ENCODE results near the gene PRKCQ.

PRKCQ gene

DNA sequence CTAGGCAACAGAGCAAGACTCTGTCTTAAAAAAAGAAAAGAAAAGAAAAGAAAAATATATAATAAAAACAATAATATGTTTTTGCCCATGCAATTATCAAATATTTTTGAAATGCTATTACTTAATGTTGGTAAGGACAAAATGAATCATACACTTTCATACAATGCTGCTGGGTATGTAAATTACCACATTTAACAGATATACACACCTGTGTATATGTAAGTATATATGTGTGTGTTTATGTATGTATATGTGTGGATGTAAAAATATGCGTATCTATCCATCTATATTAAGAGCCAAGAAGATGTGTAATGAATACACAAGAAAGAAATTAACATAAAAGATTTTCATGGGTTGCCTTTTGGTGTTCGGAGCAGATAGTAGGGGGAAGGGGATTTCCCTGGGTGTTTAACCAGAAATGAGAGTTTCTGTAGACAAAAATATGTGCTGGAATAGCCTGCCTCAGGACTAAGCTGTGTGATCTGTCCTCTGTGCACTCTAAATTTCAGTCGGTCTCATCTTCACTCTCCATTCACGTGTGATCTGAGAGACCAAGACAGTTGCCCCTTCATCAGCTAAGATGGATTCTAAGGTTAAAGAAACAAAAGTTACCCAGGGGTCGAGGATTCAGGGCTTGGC is 61.2 kb downstream of the PRKCQ start:
- no peak for DNase-seq

DNA sequence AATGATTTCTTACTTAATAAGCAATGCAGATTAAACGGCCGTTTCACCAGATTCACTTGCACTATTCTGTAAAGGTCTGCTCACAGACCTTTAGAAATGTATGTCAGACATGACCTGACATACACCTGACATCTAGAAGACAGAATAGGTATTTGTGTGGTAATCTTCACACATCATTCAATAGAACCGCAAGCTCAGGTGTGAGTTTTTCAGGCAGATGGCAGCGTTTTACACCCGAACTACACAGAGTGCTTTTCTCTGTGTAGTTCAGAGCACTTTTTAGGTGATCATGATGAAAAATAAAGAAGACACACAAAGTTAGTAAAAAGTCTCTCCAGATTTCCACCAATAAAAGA is 63.2 kb downstream of the PRKCQ start:
- no peak for DNase-seq

DNA sequence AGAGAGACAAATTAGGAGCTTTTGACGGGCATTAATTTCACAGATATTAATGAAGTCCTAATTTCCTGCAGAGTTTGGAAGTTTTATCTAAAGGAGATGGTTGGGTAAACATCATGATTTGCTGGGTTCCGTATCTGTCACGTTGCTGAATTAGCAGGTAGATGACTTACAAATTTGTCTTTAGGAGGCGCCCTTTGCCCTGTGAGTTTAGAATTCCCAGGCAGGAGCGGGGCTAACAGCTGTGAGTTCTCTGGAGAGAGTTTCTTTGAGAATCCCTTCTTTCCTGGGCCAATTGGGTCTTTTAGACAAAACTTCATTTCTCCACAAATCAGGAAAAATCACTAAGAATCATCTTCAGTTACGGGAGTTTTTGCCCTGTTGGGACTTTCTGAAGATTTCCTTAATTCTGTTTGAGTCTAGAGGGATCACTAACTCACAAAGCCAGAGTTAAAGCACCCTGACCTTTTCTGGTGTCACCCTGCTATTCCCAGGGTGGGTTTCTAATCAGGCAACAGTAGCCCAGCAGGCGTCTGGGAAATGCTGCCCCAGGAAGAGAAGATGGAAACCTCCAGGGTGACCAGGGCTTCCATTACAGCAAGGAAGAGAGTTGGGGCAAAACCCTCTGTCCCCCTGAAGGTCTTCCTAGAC is 63.7 kb downstream of the PRKCQ start:
- no peak for DNase-seq

DNA sequence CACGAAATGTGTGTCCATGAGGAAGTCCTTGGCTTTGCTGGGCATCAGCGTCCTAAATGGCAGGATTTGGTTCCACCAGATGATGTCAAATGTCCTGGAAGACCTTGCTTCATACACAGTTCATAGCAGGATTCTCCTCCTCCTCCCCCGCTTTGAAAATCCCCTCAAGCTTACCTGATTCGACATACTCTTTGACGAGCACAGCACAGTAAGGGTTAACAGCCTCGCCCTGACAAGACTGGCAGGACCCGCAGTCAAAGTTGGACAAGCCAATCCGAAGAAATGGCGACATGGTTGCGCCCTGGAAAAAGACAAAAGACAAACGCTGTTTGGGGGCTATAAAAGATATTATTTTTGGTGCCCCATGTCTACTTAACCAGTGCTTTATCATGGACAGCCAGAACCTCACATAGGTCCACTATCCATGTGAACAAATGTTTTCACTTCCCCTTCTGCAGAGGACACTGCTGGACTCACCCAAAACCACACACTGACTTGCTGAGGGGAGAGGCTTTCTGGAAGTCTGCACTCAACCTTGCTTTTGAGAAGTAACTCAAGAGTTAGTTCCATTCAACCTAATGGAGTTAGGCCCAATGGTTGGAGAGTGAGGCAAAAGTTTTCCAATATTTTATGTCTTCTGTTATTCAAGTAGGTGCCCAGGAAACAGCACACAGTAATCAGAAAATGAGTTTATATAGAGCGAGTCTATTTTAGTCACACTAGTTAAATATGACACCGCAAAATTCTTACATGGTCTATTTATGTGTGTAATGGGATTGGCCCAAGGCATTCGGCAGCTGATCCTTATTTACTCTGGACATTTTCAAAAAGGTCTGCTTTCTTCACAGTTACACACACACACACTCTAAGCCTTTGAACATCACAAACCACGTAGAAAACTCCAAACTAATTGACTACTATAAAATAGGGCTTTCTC is 65.0 kb downstream of the PRKCQ start:
- no peak for DNase-seq

DNA sequence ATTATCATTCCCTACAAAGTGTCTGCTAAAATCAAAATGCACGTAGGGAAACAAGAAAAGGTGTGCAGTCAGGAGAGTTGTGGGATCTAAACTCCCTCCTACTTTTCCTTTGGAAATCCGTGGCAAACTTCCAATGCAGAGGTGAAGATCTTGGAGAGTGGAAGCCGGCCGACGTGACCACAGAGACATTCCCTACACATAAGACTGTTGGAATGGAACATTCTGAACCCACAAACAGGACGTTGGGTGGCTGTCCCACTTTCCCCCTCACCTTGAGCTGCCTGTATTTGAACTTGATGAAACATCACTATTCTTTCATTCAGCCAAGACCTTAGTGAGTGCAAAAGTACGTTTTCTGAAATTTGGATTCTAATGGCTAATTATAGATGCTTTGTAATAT is 65.9 kb downstream of the PRKCQ start:
- DNase-seq = no peak

DNA sequence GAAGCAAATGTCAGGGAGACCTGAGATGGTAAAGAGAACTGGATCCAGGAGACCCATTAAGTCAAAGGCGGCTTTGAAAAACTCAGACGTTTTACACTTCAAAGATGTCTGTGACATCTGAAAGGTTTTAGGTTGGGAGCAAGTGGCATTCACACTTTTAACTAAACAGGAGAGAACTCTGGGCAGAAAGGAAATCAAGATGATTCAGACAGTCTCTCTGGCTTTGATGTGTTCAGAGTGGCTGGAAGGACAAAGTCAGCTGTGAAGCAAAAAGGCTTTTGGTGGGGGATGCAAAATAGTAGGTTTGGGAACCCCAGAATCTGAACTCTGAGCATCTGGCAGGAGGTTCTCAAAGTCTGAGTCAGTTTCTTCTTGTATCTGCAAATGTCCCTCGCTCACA is 66.6 kb downstream of the PRKCQ start:
- DNase-seq = no peak

DNA sequence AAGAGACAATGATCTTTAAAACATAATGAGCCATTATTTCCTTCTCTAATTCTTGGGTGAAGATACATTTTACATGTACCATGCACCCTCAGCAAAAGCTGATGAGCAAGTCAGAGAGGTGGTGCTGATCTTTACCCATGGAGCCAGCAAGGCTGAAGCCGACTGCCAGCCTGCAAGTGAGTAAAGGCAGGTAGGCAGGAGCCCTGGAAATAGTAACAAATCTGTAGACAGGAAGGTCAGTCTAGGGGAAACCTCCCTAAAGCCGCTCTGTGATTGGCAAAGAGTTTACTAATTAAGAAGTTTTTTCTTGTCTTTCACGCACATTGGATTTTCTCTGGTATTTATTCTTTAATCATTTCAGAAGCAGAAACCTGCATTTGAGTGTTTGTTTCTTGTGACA is 67.9 kb downstream of the PRKCQ start:
- no peak for DNase-seq

DNA sequence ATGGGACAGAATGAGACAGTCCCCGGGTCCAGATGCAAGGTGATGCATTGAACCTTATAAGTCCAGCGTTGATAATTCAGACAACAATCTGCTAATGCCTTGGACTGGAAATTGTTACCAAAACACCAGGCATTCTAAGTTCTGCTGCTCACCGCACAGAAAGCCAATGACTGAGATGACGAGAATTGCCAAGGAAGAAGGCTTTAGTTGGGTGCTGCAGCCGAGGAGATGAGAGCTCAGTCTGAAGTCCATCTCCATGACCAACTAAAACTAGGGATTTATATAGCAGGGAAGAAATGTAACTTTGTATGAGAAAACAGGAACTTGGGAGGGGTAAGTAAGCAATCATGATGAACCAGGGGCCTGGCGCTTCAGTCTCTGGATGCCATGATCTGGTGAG is 68.7 kb downstream of the PRKCQ start:
- DNase-seq = no peak

DNA sequence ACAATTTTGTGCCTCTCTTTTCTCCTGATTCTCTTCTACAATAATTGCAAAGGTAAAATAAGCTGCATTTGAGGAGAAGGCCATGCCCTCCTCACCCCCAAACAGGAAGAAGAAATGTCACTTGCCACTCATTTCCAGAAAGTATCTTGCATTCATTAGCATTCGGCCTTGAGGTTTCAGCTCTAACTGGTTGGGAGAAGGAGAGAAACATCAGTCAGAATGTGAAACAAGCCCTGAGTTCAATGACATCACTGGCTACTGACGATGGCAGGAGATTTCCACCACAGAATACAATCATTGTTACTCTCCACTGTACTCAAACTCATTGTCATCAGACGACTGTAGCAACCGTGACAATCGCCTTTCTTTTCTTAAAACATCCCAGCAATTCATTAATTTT is 72.8 kb downstream of the PRKCQ start:
- no peak for DNase-seq

DNA sequence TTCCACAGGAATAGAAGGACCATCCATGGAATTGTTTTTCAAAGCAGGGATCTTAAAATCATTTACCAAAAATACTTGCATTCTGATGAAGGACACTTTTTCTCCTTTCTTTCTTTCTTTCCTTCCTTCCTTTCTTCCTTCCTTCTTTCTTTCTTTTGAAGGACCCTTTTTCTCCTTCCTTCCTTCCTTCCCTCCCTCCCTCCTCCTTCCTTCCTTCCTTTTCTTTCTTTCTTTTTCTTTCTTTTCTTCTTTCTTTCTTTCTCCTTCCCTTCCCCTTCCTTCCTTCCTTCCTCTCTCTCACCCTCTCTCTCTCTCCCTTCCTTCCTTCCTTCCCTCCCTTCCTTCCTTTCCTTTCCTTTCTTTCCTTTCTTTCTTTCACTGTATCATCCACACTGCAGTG is 74.8 kb downstream of the PRKCQ start:
- no peak for DNase-seq

DNA sequence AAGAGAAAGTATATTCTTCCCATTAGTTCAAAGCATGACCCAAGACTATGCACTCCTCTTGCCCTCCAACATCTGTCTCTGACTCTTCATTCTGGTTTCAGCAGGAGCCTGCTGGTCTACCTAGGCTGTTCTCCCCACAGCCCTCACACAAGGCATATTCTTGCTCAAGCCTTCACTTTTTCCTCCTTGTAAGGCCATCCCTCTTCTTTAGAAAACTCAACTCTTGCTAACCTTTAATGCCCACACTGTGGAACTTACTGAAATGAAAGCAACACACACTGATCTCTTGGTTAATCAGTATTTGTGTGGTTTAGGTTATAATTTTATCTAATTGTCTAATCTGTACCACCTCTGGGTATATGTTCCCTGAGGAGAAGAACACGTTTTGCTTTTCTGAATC is 75.8 kb downstream of the PRKCQ start:
- no peak for DNase-seq

DNA sequence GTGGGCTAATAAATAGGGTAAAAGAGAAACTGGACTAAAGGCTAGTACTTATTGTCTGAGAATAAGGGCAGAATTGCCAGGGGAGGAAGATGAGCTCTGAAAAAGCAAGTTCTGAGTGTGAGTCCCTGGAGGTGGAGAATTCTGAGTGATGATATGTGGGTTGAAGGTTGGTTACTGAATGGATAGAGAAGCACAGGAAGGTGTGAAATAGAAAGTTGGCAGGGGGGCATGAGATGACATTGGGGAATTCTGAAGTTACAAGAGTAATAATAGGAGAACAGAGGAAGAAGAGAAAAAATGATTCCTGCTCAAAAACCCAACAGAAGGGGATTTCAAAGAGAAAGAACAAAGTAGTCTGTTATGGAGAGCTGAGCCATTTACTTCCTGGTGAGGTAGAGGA is 76.9 kb downstream of the PRKCQ start:
- no peak for DNase-seq

DNA sequence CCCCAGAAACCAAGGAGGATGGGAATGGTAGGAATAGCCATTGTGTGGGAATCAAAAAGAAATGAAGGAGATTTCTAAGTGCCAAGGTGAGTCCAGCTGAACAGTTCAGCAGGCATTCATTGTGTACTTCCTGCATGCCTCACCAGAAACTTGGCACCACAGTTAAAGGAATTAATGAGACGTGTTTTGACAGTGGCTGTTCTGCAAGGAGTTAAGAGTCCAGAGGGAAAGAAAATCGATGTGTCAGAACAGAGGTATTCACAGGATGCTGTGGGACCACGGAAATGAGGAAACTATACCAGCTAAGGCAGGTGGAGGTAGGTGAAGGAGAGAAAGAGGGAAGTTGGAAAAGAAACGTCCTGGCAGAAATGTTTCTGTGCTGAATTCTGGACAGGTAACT is 78.1 kb downstream of the PRKCQ start:
- DNase-seq = no peak

DNA sequence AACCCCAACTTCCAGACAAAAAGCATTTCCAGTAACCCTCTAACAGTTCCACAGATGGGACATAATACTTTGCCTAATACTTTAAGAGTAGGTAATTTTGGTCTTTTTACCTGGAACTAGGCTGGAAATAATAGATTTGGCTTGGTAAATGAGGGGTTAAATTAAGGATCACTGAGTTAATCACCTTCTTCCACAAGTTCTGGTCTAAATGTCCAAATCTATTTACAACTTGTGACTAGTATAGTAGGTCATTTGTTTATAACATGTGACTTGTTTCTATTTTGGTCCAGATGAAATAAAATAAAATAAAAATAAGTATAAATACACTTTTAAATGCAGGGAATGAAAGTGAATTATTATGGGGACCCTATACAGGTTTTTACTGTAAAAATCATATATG is 80.1 kb downstream of the PRKCQ start:
- DNase-seq = no peak

DNA sequence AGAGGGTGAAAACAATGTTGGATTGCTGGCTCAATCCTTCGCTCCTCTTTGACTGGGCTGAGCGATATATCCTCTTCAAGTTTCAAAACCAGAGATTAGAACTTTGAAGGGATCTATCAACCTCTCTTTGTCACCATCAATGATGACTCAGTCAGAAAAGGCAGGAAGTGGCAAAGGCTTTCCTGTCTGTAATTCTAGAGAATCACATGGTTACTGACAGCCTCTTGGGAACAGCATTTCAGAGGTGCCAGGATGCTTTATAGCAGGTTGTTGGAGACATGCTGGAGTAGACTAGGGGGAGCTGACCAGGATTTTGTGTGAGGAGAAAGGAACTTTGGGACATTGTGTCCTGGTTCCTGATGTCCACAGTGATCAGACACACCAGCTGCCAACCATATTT is 81.3 kb downstream of the PRKCQ start:
- DNase-seq = no peak

DNA sequence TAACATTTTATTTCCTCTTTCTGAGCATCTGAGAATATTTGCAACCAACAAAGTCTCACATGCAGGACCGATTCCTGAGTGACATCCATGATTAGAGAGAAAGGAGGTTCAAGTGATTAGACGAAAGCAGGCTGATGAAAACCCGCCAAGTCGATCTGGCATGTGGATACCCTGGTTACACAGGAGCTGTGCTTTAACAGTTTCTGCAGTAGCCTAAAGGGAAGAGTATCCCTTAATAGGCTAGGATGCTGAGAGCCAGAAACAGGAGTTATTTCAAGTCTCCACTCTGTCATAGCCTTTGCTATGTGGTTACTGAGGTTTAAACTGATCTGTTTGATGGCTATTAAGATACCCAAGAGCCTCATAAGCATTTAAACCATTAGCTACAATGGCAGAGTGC is 82.5 kb downstream of the PRKCQ start:
- DNase-seq = no peak

DNA sequence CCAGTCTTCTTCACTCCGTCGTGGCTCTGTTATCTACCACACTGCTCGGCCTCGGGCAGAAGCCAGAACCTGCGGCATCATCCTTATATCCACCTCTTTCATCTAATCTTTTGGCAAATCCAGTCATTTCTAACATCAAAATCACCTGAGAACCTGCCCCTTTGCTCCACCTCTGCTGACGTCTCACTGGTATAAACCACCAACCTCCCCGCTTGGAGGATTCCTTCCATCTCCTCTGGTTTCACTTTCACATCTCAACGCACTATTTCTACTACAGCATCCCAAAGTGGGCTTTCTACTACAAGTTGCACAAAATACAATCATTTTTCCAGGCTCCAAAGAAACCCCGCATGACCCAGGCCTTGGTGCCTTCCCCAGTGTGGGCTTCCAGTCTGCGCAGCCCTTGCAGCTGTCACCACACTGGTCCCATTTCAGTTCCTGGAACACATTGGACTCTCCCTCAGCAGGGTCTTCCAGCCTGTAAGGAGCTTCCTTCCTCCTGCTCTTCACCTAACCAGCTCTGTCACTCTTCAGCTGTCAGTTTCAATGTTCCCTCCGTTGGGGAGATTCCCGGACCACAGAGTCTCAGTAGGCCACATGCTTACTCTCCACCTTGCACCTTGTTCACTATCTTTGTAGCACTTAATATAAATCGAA is 85.0 kb downstream of the PRKCQ start:
- no peak for DNase-seq

DNA sequence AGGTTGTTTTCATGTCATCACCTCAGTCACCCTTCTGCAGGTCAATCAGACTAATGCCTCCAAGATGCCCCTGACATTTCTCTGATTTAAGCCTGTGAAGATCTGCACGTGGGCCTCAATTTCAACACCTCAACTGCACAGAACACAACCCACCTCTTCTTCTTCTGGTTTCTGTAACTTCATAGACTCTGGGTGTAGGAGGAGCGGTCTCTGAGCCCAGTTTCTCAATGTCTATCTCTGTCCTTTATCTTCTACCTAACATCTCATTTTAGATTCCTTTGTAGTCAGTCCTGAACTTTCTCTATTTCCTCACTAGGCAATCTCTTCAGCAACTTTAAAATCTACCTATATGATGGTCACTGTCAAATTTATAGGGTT is 85.6 kb downstream of the PRKCQ start:
- no peak for DNase-seq

DNA sequence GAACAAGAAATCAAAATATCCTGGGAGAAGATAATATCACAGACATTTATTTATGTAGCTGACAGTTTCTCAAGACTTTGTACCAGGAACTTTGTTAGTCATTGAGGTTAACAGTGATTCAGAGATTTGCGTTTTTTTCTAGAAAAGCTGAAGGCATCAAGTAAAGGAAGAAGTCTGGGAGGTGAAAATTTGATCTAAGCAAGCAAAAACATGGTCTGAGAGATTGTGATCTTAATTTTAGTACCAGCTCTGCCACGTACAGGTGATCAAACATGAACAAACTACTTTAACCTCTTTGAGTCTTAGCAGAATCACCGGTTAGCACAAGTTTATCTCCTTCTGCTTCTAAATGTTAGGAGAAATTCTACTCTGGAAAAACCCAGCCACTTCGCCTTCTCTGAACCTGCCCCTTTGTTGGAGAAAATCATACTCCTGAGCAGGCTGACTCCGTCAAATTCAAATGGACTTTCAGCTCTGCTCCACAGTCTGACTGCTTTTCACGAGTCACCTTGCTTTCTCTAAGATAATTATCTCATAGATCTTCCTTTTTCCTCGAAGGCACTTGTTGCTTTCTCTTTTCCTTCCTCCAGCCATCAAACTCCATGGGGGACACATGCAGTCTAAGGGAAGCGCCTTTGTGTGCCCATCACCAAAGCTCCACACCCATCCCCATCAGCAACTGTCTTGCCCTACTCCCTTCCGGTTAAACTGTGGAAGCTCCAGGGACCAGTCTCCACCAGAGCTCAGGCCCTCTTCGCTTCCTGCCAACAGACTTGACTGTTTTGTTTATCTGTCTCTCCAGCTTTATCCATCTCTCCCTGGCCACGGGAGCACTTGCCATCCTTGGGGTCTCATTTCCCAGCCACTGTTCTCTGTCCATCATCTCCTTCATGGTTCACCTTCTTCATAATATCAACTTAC is 86.3 kb downstream of the PRKCQ start:
- no peak for DNase-seq

DNA sequence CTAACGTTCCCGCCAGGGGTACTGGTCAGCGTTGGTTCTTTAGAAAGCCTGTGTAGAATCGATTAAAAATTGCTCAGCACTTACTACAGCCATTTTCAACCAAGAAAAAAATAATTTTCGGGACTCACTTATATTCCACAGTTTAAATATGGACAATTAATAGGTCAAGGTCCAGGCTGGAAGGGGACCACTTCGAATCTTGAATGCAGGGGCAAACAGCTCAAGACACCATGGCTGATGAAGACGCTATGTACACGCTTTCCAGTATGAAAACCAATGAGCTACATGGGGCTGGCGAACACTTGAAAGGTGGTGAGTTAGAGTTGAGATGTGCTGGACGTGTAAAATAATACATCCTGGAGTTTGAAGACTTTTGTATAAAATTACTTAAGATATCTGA is 87.2 kb downstream of the PRKCQ start:
- DNase-seq = no peak

DNA sequence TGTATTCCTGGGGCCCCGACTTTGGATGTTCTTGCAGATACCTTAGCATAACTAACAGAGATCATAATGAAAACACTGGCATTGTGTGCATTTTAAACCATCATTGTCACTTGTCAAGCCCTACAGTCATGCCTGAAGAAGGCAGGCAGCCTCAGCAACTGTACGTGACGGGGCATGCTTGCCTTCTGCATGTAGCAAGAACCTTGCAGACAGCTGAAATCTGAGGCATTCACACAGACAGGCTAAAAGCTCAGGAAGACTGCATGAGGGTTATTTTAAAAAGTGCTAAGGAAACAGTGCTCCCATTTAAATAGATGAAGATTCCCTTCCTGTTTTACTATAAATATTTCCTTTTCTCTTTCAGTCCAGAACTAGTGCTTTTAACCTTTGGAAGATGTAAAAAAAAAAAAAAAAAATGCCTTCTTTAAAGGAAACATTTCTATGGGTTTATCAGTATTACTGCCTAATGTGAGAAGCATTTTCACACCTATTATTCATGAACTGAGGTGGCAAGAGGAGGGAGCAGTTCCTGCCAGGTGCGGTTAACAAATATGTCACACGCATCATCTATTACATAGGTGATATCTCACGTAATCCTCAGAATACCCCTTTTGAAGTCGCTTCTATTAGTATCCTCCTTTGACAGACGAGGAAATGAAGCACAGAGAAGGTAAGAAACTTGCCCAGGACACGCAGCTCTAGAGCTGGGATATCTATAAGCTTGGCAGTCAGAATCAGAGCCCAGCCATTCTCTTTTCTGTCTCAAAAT is 88.1 kb downstream of the PRKCQ start:
- no peak for DNase-seq

DNA sequence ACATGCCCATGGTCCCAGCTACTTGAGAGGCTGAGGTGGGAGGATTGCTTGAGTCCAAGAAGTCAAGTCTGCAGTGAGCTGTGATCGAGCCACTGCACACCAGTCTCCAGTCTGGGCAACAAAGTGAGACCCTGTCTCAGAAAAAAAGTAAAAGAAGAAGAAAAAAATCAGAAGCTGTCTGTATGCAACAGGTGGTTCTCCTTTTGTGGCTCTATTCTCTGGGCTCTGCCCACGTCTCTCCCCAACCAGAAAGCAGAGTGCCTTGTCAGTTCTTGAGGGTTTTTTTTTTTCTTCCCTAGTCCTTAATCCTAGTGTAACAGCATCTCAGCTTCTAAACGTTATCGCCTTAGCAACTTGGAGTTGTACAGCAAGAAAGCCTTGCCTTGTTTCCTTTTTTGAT is 89.5 kb downstream of the PRKCQ start:
- no peak for DNase-seq
